Transverse colon (tissue), 4 donors: ENCODE measurements around the gene INO80C. TPM values are rescaled to one million over a fixed set of nuclear protein-coding genes. Genes with fewer than 3 reads are reported as not detected.

Experiments used
- DNase-seq: peaks from one replicate; pipeline ENCODE4 v3.0.0-alpha.2; 2019
- H3K27ac ChIP-seq, 4 donors: fragments of 200-600 bp; sonication (generic); 2 replicates each; pipeline ENCODE4 v1.5.1; 2016 to 2018; ENCODE audit warnings: inconsistent platforms in 4 of 4
- H3K27me3 ChIP-seq: fragments of 200-600 bp; sonication (generic); 2 replicates; pipeline ENCODE4 v1.5.1; 2017; ENCODE audit warnings: inconsistent platforms
- H3K36me3 ChIP-seq, 4 donors: fragments of 200-600 bp; sonication (generic); 2 replicates each; pipeline ENCODE4 v1.5.1; 2017 to 2019; ENCODE audit warnings: inconsistent platforms in 4 of 4
- H3K4me1 ChIP-seq, 4 donors: fragments of 200-600 bp; sonication (generic); 2 replicates each; pipeline ENCODE4 v1.5.1; 2017 to 2020; ENCODE audit warnings: inconsistent platforms in 4 of 4
- H3K4me3 ChIP-seq, 4 donors: fragments of 200-600 bp; sonication (generic); 1 replicate in 1 of 4; 2 replicates in 3 of 4; pipeline versions ENCODE4 v1.5.1 to v1.6.1; 2017 to 2019; ENCODE audit warnings: inconsistent platforms in 4 of 4
- H3K9me3 ChIP-seq, 2 donors: fragments of 200-600 bp; sonication (generic); 2 replicates each; pipeline ENCODE4 v1.5.1; 2017 to 2019; ENCODE audit warnings: inconsistent platforms in 2 of 2
- EP300 ChIP-seq: sonication (generic); formaldehyde crosslinking; IDR thresholded peaks from one replicate; pipeline ENCODE4 v1.6.1; 2017; ENCODE audit warnings: antibody characterized with exemption, low read depth
- POLR2A ChIP-seq: fragments of 450-650 bp; IDR thresholded peaks from one replicate; pipeline ENCODE4 v1.6.1; 2016; ENCODE audit warnings: antibody characterized with exemption, mild to moderate bottlenecking, moderate library complexity
- POLR2AphosphoS5 ChIP-seq, 3 donors: sonication (generic); formaldehyde crosslinking; IDR thresholded peaks; one replicate each; pipeline ENCODE4 v1.6.1; 2016; ENCODE audit warnings: antibody characterized with exemption in 3 of 3
- WGBS, 2 donors: methylation state at CpG; one replicate each; pipeline ENCODE4 v1.1.5; 2018; ENCODE audit warnings: low coverage in 1 of 2; 5-methylcytosine and 5-hydroxymethylcytosine counted together
- in situ Hi-C, 4 donors: fragments of 200-750 bp; cut with MboI; loops; one replicate each; pipeline versions ENCODE4 v1.15.0 to v1.15.1; 2017; ENCODE audit warnings: low sequenced_read_pairs in 3 of 4, low pct_ligation_motif_present in 1 of 4, low pct_unique_long_range_greater_than_20kb in 1 of 4
- intact Hi-C: fragments of 100-400 bp; cut with DNase I; formaldehyde crosslinking; loops from one replicate; pipeline ENCODE4 v1.15.1; 2023; ENCODE audit warnings: low total_unique reads
- total RNA-seq, 4 donors: library from RNA; depleted of rRNA; stranded (reverse); fragments of >200 nt; gene quantifications; one replicate each; pipeline ENCODE4 v1.1.0, GENCODE V29; 2016
- TF ChIP-seq, protein P1 (sequence below), 5 experiments: fragments of 200-600 bp in 3 of 5; fragments of 450-650 bp in 2 of 5; sonication (generic) in 3 of 5; IDR thresholded peaks; 1 replicate in 2 of 5; 2 replicates in 3 of 5; pipeline ENCODE4 v1.5.1; 2016 to 2017; ENCODE audit warnings: antibody characterized with exemption in 5 of 5, inconsistent platforms in 3 of 5, mild to moderate bottlenecking in 2 of 5, moderate library complexity in 1 of 5

Gene INO80C
- total RNA-seq, 4 donors from 2014 or later, result 10.2 to 277 (median 18.0) TPM

GRCh38 chr18:35524226-35524625 is 26.5 kb upstream of the INO80C start:
- Histone ChIP-seq H3K27me3 (no peaks in the 10 kb centered on the region), H3K27ac (no peak overlapping the region), H3K9me3 (no peaks in the 10 kb centered on the region), H3K4me3 (no peak overlapping the region), H3K4me1 (peaks cover 0 to 13% (median 6%) of the 10 kb centered on the region in 4 donors), H3K36me3 (no peaks in the 10 kb centered on the region)
- intact Hi-C loops (no loop called here), in situ Hi-C loops (no loop called here)
- TF ChIP-seq POLR2A (no peak), POLR2AphosphoS5 (IDR thresholded peaks at IDR 0.05) (no peak), EP300 (no peak)
- no peak for DNase-seq
- 82% methylated on average over 5 of the region's 5 CpGs; no CpG with 5 or more reads in 1 of the 2 donors for whole genome bisulfite sequencing, 2 donors

- no peak overlapping the region for H3K4me3 ChIP-seq
- H3K4me1 ChIP-seq, result peaks cover 0 to 13% (median 6%) of the 10 kb centered on the region in 4 donors
- no peak overlapping the region for H3K27ac ChIP-seq
- H3K9me3 ChIP-seq, result no peaks in the 10 kb centered on the region
- TF ChIP-seq EP300, result no peak
- TF ChIP-seq, protein P1, sequence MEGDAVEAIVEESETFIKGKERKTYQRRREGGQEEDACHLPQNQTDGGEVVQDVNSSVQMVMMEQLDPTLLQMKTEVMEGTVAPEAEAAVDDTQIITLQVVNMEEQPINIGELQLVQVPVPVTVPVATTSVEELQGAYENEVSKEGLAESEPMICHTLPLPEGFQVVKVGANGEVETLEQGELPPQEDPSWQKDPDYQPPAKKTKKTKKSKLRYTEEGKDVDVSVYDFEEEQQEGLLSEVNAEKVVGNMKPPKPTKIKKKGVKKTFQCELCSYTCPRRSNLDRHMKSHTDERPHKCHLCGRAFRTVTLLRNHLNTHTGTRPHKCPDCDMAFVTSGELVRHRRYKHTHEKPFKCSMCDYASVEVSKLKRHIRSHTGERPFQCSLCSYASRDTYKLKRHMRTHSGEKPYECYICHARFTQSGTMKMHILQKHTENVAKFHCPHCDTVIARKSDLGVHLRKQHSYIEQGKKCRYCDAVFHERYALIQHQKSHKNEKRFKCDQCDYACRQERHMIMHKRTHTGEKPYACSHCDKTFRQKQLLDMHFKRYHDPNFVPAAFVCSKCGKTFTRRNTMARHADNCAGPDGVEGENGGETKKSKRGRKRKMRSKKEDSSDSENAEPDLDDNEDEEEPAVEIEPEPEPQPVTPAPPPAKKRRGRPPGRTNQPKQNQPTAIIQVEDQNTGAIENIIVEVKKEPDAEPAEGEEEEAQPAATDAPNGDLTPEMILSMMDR (IDR thresholded peaks at IDR 0.05), result no peak
- 87 to 89% methylated on average over 1 to 2 of the region's 2 CpGs for WGBS, 2 donors
- intact Hi-C loops, result no loop called here
- in situ Hi-C loops, result no loop called here
- DNase-seq, result no peak
- H3K36me3 ChIP-seq, result no peaks in the 10 kb centered on the region
- no peaks in the 10 kb centered on the region for H3K27me3 ChIP-seq
These were observed 24.6 kb upstream of the INO80C start for GRCh38 chr18:35522130-35522959.

- WGBS, 2 donors, result 74 to 87% methylated on average over 4 to 5 of the region's 5 CpGs
- Histone ChIP-seq H3K4me3 (no peak overlapping the region), H3K36me3 (no peaks in the 10 kb centered on the region), H3K27ac (no peak overlapping the region), H3K27me3 (no peaks in the 10 kb centered on the region), H3K4me1 (peaks cover 0 to 6% (median 1%) of the 10 kb centered on the region in 4 donors), H3K9me3 (no peaks in the 10 kb centered on the region)
- TF ChIP-seq EP300 (no peak), POLR2A (no peak), POLR2AphosphoS5 (IDR thresholded peaks at IDR 0.05) (no peak)
- TF ChIP-seq, protein P1 (IDR thresholded peaks at IDR 0.05), result no peak
- DNase-seq, result no peak
- intact Hi-C loops, result no loop called here
- in situ Hi-C loops, result no loop called here
These were observed 23.4 kb upstream of the INO80C start for GRCh38 chr18:35521133-35521532.

- intact Hi-C loops (no loop called here), in situ Hi-C loops (no loop called here)
- Histone ChIP-seq H3K27ac (no peak overlapping the region), H3K4me3 (no peak overlapping the region), H3K4me1 (no peaks in the 10 kb centered on the region), H3K9me3 (no peaks in the 10 kb centered on the region), H3K36me3 (no peaks in the 10 kb centered on the region), H3K27me3 (no peaks in the 10 kb centered on the region)
- DNase-seq, result no peak
- TF ChIP-seq POLR2AphosphoS5 (IDR thresholded peaks at IDR 0.05) (no peak), EP300 (no peak), POLR2A (no peak)
- TF ChIP-seq, protein P1 (IDR thresholded peaks at IDR 0.05), result no peak
- 82 to 85% methylated on average over 5 to 7 of the region's 7 CpGs for WGBS, 2 donors
These were observed 21.6 kb upstream of the INO80C start for GRCh38 chr18:35519148-35519899.
